GM23248 (cell line): ENCODE data around the gene C1QL2. TPM values are rescaled to one million over a fixed set of nuclear protein-coding genes. Genes with fewer than 3 reads are reported as not detected.

Source experiments
- DNase-seq: peaks from one replicate; pipeline ENCODE4 v3.0.0-alpha.2; 2015
- H2AFZ ChIP-seq: fragments of 200-600 bp; sonication (generic); 2 replicates; pipeline ENCODE4 v1.6.1; 2016; ENCODE audit warnings: antibody characterized with exemption
- H3F3A ChIP-seq: fragments of 200-600 bp; sonication (generic); 2 replicates; pipeline ENCODE4 v1.6.1; 2016; ENCODE audit warnings: mild to moderate bottlenecking, antibody characterized with exemption, mixed run types; ENCODE audit not compliant: insufficient read depth
- H3K27ac ChIP-seq: fragments of 200-600 bp; sonication (generic); 2 replicates; pipeline ENCODE4 v1.5.1; 2016; ENCODE audit warnings: mild to moderate bottlenecking
- H3K27me3 ChIP-seq: fragments of 200-600 bp; sonication (generic); replicated peaks from 2 replicates; pipeline ENCODE4 v1.6.1; 2016; ENCODE audit warnings: mild to moderate bottlenecking; ENCODE audit not compliant: insufficient read depth
- H3K36me3 ChIP-seq: fragments of 200-600 bp; sonication (generic); 2 replicates; pipeline ENCODE4 v1.6.1; 2016; ENCODE audit warnings: low read depth, mild to moderate bottlenecking
- H3K4me1 ChIP-seq: fragments of 200-600 bp; sonication (generic); 2 replicates; pipeline ENCODE4 v1.6.1; 2016; ENCODE audit warnings: mild to moderate bottlenecking; ENCODE audit not compliant: insufficient read depth
- H3K4me2 ChIP-seq: fragments of 200-600 bp; sonication (generic); one replicate; pipeline ENCODE4 v1.6.1; 2016; ENCODE audit warnings: mild to moderate bottlenecking; ENCODE audit not compliant: unreplicated experiment
- H3K4me3 ChIP-seq: fragments of 200-600 bp; sonication (generic); 2 replicates; pipeline ENCODE4 v1.5.1; 2016; ENCODE audit warnings: mild to moderate bottlenecking
- H3K79me2 ChIP-seq: fragments of 200-600 bp; sonication (generic); 2 replicates; pipeline ENCODE4 v1.6.1; 2016; ENCODE audit warnings: mild to moderate bottlenecking; ENCODE audit not compliant: insufficient read depth
- H3K9ac ChIP-seq: fragments of 200-600 bp; sonication (generic); 2 replicates; pipeline ENCODE4 v1.6.1; 2016; ENCODE audit warnings: mild to moderate bottlenecking
- H3K9me2 ChIP-seq: fragments of 200-600 bp; sonication (generic); 2 replicates; pipeline ENCODE4 v1.6.1; 2016; ENCODE audit warnings: mixed run types, mild to moderate bottlenecking, moderate library complexity; ENCODE audit not compliant: insufficient read depth
- H3K9me3 ChIP-seq: fragments of 200-600 bp; sonication (generic); one replicate; pipeline ENCODE4 v1.6.1; 2017; ENCODE audit warnings: low read depth
- H4K20me1 ChIP-seq: fragments of 200-600 bp; sonication (generic); 2 replicates; pipeline ENCODE4 v1.6.0; 2016; ENCODE audit not compliant: insufficient read depth
- EZH2 ChIP-seq: fragments of 200-600 bp; sonication (generic); IDR thresholded peaks from 2 replicates; pipeline ENCODE4 v1.6.1; 2018; ENCODE audit warnings: antibody characterized with exemption, mild to moderate bottlenecking; ENCODE audit not compliant: insufficient read depth, poor library complexity, severe bottlenecking
- EZH2phosphoT487 ChIP-seq: fragments of 200-600 bp; sonication (generic); IDR thresholded peaks from 2 replicates; pipeline ENCODE4 v1.6.1; 2018; ENCODE audit warnings: antibody characterized with exemption, moderate library complexity, mild to moderate bottlenecking, low read depth; ENCODE audit not compliant: insufficient read depth
- WGBS, 2 experiments: methylation state at CpG; one replicate each; pipeline ENCODE4 v1.1.6; 2015 to 2017; ENCODE audit warnings: low lambda C conversion rate in 2 of 2, low coverage in 1 of 2; ENCODE audit errors: missing lambda C conversion rate in 2 of 2; 5-methylcytosine and 5-hydroxymethylcytosine counted together
- in situ Hi-C: fragments of 300-500 bp; cut with MboI; formaldehyde crosslinking; loops from 2 replicates; pipeline ENCODE4 v1.15.0; 2020
- polyA plus RNA-seq: library from polyadenylated mRNA; unstranded; fragments of >200 nt; fragmentation: Nextera tagmentation; extraction: Ambion mirVana; gene quantifications from 2 replicates; pipeline ENCODE4 v1.2.1, GENCODE V29; 2016
- total RNA-seq: library from RNA; depleted of rRNA; stranded (reverse); fragments of >200 nt; shearing (Covaris generic); gene quantifications from 2 replicates; pipeline ENCODE4 v1.2.3, GENCODE V29; 2014

C1QL2 gene
- total and polyA plus RNA-seq, 2 experiments from 2014 or later: not detected

GRCh38 chr2:119122663-119123062 lies 35.9 kb downstream of the C1QL2 start:
- no peak overlapping the region for H3K4me2 ChIP-seq
- H3K27me3 ChIP-seq: peaks cover 8% of the 10 kb centered on the region
- H3K9ac ChIP-seq: no peak overlapping the region
- no peaks in the 10 kb centered on the region for H3K79me2 ChIP-seq
- no peaks in the 10 kb centered on the region for H3K9me2 ChIP-seq
- H3K4me3 ChIP-seq: no peak overlapping the region
- H2AFZ ChIP-seq: no peak overlapping the region
- no peaks in the 10 kb centered on the region for H4K20me1 ChIP-seq
- 51 to 61% methylated on average over 5 of the region's 5 CpGs for WGBS, 2 experiments
- no peak for DNase-seq
- TF ChIP-seq EZH2phosphoT487: no peak
- no peak for TF ChIP-seq EZH2
- no peaks in the 10 kb centered on the region for H3K9me3 ChIP-seq
- no peaks in the 10 kb centered on the region for H3F3A ChIP-seq
- no peaks in the 10 kb centered on the region for H3K36me3 ChIP-seq
- no peak overlapping the region for H3K27ac ChIP-seq
- in situ Hi-C loops: no loop called here
- no peaks in the 10 kb centered on the region for H3K4me1 ChIP-seq

- Histone ChIP-seq H3K9me2 (no peaks in the 10 kb centered on the region), H4K20me1 (no peaks in the 10 kb centered on the region), H3K9ac (no peak overlapping the region), H3K4me1 (no peaks in the 10 kb centered on the region), H3K4me2 (no peak overlapping the region), H3K4me3 (no peak overlapping the region), H3K79me2 (no peaks in the 10 kb centered on the region), H3K9me3 (no peaks in the 10 kb centered on the region), H3F3A (no peaks in the 10 kb centered on the region), H2AFZ (no peak overlapping the region), H3K27me3 (peaks cover 13% of the 10 kb centered on the region), H3K36me3 (no peaks in the 10 kb centered on the region), H3K27ac (no peak overlapping the region)
- WGBS, 2 experiments: 37 to 38% methylated on average over 15 of the region's 15 CpGs
- TF ChIP-seq EZH2: no peak
- TF ChIP-seq EZH2phosphoT487: no peak
- in situ Hi-C loops: no loop called here
- DNase-seq: no peak
These were observed 38.4 kb downstream of the C1QL2 start for GRCh38 chr2:119119999-119120756.

GRCh38 chr2:119119076-119119785 lies 39.3 kb downstream of the C1QL2 start:
- in situ Hi-C loops: no loop called here
- DNase-seq: no peak
- H3K27ac ChIP-seq: no peak overlapping the region
- H3K36me3 ChIP-seq: no peaks in the 10 kb centered on the region
- H3K4me2 ChIP-seq: no peak overlapping the region
- H3F3A ChIP-seq: no peaks in the 10 kb centered on the region
- H2AFZ ChIP-seq: no peak overlapping the region
- H3K27me3 ChIP-seq: peaks cover 12% of the 10 kb centered on the region
- H3K4me3 ChIP-seq: no peak overlapping the region
- TF ChIP-seq EZH2phosphoT487 (no peak), EZH2 (no peak)
- no peaks in the 10 kb centered on the region for H3K79me2 ChIP-seq
- no peaks in the 10 kb centered on the region for H4K20me1 ChIP-seq
- WGBS, 2 experiments: 38 to 44% methylated on average over 8 of the region's 8 CpGs
- no peaks in the 10 kb centered on the region for H3K9me2 ChIP-seq
- no peak overlapping the region for H3K9ac ChIP-seq
- H3K9me3 ChIP-seq: no peaks in the 10 kb centered on the region
- H3K4me1 ChIP-seq: no peaks in the 10 kb centered on the region

- no peaks in the 10 kb centered on the region for H3K4me1 ChIP-seq
- H3K9me2 ChIP-seq: no peaks in the 10 kb centered on the region
- H3K9ac ChIP-seq: no peak overlapping the region
- in situ Hi-C loops: no loop called here
- no peak for TF ChIP-seq EZH2
- TF ChIP-seq EZH2phosphoT487: no peak
- no peak overlapping the region for H2AFZ ChIP-seq
- H3K36me3 ChIP-seq: no peaks in the 10 kb centered on the region
- H4K20me1 ChIP-seq: no peaks in the 10 kb centered on the region
- 45 to 46% methylated on average over 9 of the region's 9 CpGs for WGBS, 2 experiments
- DNase-seq: no peak
- H3K79me2 ChIP-seq: no peaks in the 10 kb centered on the region
- H3K4me3 ChIP-seq: no peak overlapping the region
- no peaks in the 10 kb centered on the region for H3F3A ChIP-seq
- peaks cover 12% of the 10 kb centered on the region for H3K27me3 ChIP-seq
- no peak overlapping the region for H3K4me2 ChIP-seq
- H3K9me3 ChIP-seq: no peaks in the 10 kb centered on the region
- H3K27ac ChIP-seq: no peak overlapping the region
These were observed 40.4 kb downstream of the C1QL2 start for GRCh38 chr2:119117891-119118882.
